Measurements from ENCODE around the gene EHHADH.
"Not testable (repeated sequence)": the region's sequence is repeated elsewhere in the genome, so short reads cannot be mapped to it uniquely, and the experiment has no call there.

DNA sequence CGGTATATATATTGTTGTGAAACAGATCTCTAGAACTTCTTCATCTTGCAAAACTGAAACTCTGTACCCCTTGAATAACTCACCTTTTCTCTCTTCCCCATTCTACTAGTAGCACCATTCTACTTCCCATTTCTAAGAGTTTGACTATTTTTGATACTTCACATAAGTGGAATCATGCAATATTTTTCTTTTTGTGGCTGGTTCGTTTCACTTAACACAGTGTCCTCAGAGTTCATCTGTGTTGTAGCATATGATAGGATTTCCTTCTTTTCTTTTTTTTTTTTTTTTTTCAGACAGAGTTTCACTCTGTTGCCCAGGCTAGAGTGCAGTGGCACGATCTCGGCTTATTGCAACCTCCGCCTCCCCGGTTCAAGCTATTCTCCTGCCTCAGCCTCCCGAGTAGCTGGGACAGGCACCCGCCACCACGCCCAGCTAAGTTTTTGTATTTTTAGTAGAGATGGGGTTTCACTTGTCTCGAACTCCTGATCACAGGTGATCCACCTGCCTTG lies 46.1 kb upstream of the EHHADH start:
- not testable (repeated sequence) for TF ChIP-seq POLR2AphosphoS5, POLR2A (IDR thresholded peaks at IDR 0.05; ENCODE audit: low read depth, low read length)

All from GM12892 (cell line).